Epithelial cell of prostate (primary cell): ENCODE data around the gene TUBGCP2.

ENCODE experiments used
- DNase-seq: peaks from one replicate; pipeline ENCODE4 v3.0.0-alpha.2; 2011; ENCODE audit warnings: low read depth, low spot score
- H3K27ac ChIP-seq: fragments of 450-650 bp; 2 replicates; pipeline ENCODE4 v1.5.1; 2017; ENCODE audit warnings: mild to moderate bottlenecking

Gene TUBGCP2, protein sequence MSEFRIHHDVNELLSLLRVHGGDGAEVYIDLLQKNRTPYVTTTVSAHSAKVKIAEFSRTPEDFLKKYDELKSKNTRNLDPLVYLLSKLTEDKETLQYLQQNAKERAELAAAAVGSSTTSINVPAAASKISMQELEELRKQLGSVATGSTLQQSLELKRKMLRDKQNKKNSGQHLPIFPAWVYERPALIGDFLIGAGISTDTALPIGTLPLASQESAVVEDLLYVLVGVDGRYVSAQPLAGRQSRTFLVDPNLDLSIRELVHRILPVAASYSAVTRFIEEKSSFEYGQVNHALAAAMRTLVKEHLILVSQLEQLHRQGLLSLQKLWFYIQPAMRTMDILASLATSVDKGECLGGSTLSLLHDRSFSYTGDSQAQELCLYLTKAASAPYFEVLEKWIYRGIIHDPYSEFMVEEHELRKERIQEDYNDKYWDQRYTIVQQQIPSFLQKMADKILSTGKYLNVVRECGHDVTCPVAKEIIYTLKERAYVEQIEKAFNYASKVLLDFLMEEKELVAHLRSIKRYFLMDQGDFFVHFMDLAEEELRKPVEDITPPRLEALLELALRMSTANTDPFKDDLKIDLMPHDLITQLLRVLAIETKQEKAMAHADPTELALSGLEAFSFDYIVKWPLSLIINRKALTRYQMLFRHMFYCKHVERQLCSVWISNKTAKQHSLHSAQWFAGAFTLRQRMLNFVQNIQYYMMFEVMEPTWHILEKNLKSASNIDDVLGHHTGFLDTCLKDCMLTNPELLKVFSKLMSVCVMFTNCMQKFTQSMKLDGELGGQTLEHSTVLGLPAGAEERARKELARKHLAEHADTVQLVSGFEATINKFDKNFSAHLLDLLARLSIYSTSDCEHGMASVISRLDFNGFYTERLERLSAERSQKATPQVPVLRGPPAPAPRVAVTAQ

DNA sequence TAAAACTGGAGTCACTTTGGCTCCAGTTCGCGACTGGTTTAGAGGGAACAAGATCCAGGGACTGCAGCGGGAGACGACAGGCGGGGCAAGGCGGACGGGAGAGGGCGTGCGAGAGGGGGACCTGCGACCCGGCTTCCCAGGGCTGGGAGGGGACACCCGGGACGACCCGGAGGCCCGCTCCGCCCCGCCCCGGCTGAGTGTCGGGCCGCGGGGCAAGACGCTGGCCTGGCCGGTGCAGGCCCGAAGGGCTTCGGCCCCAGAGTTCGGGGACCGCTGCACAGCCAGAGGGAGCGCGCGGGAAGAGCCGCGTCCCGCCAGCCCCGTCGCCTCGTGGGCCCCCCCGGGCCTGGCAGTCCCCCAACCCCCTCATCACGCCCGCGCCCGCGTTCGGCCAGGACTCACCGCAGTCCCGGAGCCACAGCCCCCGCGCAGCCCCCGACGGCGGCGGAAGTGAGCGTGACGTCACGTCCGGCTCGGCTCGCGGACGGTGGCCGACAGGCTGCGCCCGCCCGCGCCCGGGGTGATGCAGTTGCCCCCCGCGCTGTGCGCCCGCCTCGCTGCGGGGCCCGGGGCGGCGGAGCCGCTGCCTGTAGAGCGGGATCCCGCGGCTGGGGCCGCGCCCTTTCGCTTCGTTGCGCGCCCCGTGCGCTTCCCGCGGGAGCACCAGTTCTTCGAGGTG lies at the start of gene TUBGCP2, which contains the start of gene ZNF511:
TSS of gene TUBGCP2 (minus strand) at position 452 of the 679 bp plus-strand sequence. CDS start 5,931 bp downstream, outside the sequence.
TSS of gene ZNF511 (plus strand) at position 494 of the 679 bp plus-strand sequence. CDS start at position 524, 30 bp downstream.
- H3K27ac ChIP-seq, result peak within 1 kb of the TSS; percentile 94
- no peak for DNase-seq

GRCh38 chr10:133357285-133358161 lies 48.9 kb upstream of the TUBGCP2 start, which contains the start of gene FUOM:
Gene FUOM (minus strand): TSS chr10:133358019. CDS start chr10:133358007, 12 bp downstream.
- no peak for DNase-seq
- no peak within 1 kb of the TSS for H3K27ac ChIP-seq

DNA sequence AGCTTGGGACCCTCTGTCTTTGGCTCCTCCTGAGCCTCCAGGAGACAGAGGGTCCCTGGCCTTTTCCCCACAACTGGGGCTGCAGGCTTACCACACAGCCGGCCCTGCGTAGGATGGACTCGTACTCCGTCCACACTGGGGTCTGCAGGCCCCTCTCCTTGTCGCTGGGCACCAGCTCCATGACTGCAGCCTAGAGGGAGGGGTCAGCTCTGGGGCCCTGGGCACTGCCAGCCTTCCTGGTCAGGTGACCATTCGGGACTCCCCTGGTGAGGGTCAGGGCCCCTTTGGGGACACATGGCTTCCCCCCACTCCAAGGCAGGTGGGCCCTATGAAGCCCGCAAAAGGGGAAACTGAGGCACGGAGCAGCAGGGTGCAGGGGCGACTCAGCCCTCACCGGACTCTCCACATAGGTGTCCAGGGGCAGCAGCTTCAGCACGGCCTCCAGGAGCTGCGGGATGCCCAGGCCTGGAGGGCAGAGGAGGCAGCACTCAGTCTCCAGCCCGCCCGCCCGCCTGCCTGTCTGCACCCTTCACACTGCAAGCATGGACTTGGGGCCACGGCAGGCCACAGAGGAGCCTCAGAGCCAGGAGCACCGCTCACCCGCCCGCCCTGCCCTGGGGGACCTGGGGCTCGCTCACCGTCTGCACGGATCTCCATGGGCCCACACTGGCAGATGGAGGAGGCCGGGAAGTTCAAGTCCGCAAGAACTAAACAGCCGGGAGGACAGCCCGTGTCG lies 48.0 kb upstream of the TUBGCP2 start:
- no peak overlapping the region for H3K27ac ChIP-seq
- no peak for DNase-seq

DNA sequence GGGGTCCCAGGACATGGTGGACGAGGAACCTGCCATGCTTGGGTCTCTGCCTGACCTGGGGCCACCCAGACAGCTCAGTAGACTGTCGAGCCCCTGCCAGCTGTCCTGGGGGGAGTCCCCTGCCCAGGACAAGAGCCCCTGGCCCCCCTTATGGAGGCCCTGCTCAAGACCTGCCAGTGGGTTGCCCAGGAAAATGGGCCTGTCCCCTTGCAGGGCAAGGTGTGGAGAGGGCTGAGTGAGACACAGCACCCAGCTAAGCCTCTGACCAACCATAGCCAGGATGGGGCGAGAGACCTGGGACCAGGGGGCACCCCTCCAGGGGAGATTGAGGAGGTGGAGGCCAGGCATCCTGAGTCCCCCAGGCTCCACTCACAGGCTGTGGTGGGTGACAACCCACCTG lies 47.3 kb upstream of the TUBGCP2 start:
- H3K27ac ChIP-seq, result no peak overlapping the region
- no peak for DNase-seq

DNA sequence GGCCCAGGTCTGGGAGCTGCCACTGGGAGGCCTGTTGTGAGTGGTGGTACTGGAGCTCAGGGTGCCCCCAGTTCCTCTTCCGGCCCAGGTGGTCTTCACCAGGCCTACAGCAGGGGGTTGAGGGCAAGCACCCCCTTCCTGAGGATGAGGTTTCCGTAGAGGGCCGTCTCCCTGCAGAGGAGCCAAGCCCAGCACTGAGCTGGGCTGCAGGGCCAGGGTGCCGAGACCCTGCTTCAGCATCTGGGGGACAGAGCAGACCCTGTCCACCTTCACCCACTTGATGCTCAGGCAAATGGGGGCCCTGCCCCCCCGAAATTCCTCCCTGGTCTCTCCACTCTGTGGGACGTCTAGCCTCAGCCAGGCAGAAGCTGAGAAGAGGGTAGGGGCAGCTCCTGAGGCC lies 46.6 kb upstream of the TUBGCP2 start:
- no peak overlapping the region for H3K27ac ChIP-seq
- no peak for DNase-seq

GRCh38 chr10:133354672-133355240 lies 46.1 kb upstream of the TUBGCP2 start:
- no peak for DNase-seq
- no peak overlapping the region for H3K27ac ChIP-seq

- DNase-seq, result no peak
- no peak overlapping the region for H3K27ac ChIP-seq
Measured at GRCh38 chr10:133353988-133354605, 45.4 kb upstream of the TUBGCP2 start.

DNA sequence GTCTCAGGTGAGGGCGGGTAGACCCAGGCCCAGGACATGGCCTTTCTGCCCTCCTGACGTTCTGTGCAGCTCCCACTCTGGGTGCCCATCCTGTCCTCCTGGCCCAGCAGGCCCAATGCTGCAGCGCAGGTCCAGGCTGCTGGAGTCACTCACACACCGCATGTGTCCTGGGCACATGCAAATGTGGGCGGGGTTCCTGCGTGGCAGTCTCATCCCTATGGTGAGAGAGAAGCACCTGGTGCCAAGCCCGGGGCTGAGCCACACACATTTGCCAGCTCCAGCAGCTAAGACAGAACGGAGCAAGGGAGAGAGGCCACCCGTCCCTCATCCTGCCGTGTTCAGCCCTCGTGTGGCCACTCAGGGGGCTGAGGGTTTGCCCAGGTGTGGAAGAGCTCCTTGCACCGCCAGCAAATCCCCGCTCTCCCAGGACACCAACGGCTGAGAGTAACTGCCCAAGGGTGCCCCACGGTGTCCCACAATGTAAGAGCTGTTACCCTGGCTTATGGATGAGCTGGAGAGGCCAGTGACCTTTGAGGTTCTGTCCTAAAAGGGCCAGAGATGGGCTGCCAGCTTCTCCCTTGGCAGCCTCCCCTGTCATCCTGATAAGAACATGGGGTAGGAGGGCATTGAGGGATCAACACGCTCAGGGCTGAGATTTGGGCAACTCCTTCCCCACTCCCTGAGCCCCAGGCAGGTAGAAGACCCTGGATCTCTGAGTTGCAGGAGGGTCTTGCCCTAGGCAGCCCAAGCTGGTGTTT lies 44.7 kb upstream of the TUBGCP2 start:
- H3K27ac ChIP-seq, result no peak overlapping the region
- no peak for DNase-seq

- H3K27ac ChIP-seq, result no peak overlapping the region
- no peak for DNase-seq
Measured at GRCh38 chr10:133351408-133352318, 43.0 kb upstream of the TUBGCP2 start.

DNA sequence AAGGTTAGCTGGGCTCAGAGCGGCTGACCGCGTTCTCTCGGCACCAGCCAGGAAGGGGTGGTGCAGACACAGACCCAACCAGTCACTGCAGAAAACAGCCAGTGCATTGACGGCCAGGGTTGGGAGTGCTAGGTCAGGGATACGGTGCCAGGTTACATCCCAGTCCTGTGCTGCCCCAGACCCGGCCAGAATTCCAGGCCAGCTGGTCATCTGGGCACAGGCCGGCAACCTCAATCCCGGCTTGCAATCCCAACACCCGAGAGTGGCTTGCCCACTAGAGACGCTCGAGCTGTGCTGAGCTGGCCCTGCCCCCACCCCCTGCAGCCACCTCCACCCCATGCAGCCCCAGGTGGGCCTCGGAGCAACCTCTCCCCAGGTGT lies 42.3 kb upstream of the TUBGCP2 start:
- DNase-seq, result no peak
- no peak overlapping the region for H3K27ac ChIP-seq

DNA sequence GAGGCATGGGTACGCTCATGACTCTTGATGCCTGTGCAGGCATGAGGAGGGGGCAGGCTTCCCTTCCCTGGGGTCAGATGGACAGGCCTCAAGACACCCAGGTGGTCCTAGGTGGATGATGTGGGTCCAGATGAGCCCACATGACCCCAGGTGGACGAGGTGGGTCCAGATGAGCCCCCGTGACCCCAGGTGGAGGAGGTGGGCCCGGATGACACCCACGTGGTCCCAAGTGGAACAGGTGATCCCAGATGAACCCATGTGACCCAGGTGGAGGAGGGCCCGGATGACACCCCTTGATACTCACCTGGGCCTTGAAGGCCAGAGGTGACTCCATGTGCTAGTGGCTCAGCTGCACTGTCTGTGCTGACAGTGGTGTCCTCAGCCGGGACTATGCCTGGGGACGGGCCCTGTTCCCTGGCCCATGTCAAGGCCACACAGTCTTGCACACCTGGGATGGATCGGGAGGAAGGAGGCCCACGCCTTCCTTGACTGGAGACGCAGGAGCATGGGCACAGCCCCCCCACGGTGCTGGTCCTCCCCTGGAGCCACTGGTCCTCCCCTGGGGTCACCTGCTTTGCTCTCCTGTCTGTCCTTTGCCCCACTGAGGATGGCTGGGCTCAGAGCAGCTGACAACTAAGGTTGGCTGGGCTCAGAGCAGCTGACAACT lies 41.7 kb upstream of the TUBGCP2 start:
- DNase-seq, result no peak
- H3K27ac ChIP-seq, result no peak overlapping the region

- DNase-seq, result no peak
- H3K27ac ChIP-seq, result no peak overlapping the region
Measured at GRCh38 chr10:133349577-133350011, 40.9 kb upstream of the TUBGCP2 start.

DNA sequence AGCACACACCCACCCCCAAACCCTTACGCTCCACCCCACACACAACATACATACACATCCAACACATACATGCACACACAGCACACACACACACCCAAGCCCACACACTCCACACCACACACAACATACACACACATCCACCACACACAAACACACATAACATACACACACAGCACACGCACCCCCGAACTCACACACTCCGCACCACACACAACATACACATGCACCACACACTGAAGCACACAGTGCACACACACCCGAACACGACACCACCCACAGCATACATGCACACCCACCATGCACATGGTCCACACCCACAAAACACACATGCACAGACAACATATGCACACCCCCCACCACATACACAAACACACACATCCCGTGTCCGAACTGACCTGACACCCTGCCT lies 40.5 kb upstream of the TUBGCP2 start:
- no peak overlapping the region for H3K27ac ChIP-seq
- no peak for DNase-seq

DNA sequence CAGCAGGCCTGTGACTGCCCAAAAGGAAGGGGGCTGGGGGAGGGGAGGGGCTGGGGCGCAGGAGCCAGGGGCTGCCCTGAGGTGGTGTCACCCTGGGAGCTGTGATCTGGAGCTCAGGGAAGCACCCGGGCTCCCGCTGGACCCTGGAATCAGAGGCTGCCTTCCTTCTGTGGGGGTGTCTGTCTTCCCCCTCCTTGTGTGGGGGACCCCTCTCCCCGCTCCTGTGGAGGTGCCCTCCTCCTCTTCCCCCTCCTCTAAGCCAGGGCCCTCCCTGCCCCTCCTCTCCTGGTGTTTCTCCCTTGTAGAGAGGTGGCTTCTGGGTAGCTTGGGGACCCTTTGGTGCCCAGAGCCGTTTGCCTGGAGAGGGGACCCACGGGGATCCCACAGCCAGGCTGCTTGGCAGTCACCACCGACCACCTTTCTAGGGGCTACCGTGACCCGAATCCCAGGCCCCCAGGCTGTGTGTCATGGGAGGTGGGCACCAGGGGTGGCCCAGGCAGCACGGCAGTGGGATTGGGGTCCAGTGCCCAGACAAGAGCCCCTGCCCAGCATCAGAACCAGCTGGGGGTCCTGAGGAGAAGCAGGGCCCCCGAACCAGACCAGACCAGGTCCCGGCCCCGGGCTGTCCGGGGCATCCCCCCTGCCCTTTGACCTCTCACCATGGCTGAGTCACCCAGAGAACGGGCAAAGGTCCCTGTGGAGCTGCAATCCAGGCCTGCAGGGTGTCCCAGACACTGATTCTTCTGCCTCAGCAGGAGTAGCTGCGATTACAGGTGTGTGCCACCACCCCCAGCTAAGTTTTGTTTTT lies 39.2 kb upstream of the TUBGCP2 start:
- no peak overlapping the region for H3K27ac ChIP-seq
- DNase-seq, result no peak

- no peak for DNase-seq
- H3K27ac ChIP-seq, result no peak overlapping the region
Measured at GRCh38 chr10:133346413-133346812, 37.7 kb upstream of the TUBGCP2 start.
